Peyer's patch (tissue), 4 donors: Measurements from ENCODE around the gene GNG12.

ENCODE experiments used
- CTCF ChIP-seq, 6 experiments: fragments of 450-650 bp in 4 of 6; fragments of 200-600 bp in 2 of 6; sonication (generic) in 1 of 6; IDR thresholded peaks; one replicate each; pipeline ENCODE4 v1.5.1; 2017 to 2019; ENCODE audit warnings: antibody characterized with exemption in 6 of 6, mild to moderate bottlenecking in 3 of 6, moderate library complexity in 1 of 6
- POLR2A ChIP-seq, 2 donors: fragments of 450-650 bp; IDR thresholded peaks; one replicate each; pipeline ENCODE4 v1.5.1; 2017; ENCODE audit warnings: antibody characterized with exemption in 2 of 2, mild to moderate bottlenecking in 2 of 2, moderate library complexity in 2 of 2

GRCh38 chr1:67731322-67731721, 101.9 kb downstream of the GNG12 start:
- TF ChIP-seq CTCF (IDR thresholded peaks at IDR 0.05) (no peak), POLR2A (IDR thresholded peaks at IDR 0.05) (no peak)
